HepG2 (cell line): ENCODE measurements around the gene SLC17A3. TPM values are rescaled to one million over a fixed set of nuclear protein-coding genes. Genes with fewer than 3 reads are reported as not detected.

Source experiments
- GATAD2A ChIP-seq: IDR thresholded peaks from 2 replicates; pipeline ENCODE4 v1.6.1; 2016
- KIAA2018 ChIP-seq: sonication (generic); formaldehyde crosslinking; IDR thresholded peaks from 2 replicates; pipeline ENCODE4 v1.5.0; 2020; ENCODE audit warnings: mild to moderate bottlenecking, missing genetic modification reagents, borderline replicate concordance
- ONECUT2 ChIP-seq: sonication (generic); formaldehyde crosslinking; IDR thresholded peaks from 2 replicates; pipeline ENCODE4 v1.4.0; 2020; ENCODE audit warnings: missing genetic modification reagents
- ZNF503 ChIP-seq: sonication (generic); formaldehyde crosslinking; IDR thresholded peaks from 2 replicates; pipeline ENCODE4 v1.4.0; 2020; ENCODE audit warnings: missing genetic modification reagents
- ZNF557 ChIP-seq: sonication (generic); formaldehyde crosslinking; IDR thresholded peaks from 2 replicates; pipeline ENCODE4 v1.4.0; 2020; ENCODE audit warnings: missing genetic modification reagents
- ZNF766 ChIP-seq: sonication (generic); formaldehyde crosslinking; IDR thresholded peaks from 2 replicates; pipeline ENCODE4 v1.5.0; 2020; ENCODE audit warnings: missing genetic modification reagents, borderline replicate concordance
- ZNF891 ChIP-seq: sonication (generic); formaldehyde crosslinking; IDR thresholded peaks from 2 replicates; pipeline ENCODE4 v1.5.0; 2020; ENCODE audit warnings: mild to moderate bottlenecking, missing genetic modification reagents
- polyA plus RNA-seq, 8 experiments: library from polyadenylated mRNA; depleted of rRNA in 3 of 8; stranded (reverse) in 7 of 8; unstranded in 1 of 8; fragments of >200 nt; fragmentation: Illumina TruSeq in 4 of 8; extraction: Trizol in 4 of 8; gene quantifications; 2 replicates each; pipeline versions ENCODE4 v1.2.1 to v1.2.3, GENCODE V29; 2011 to 2016; ENCODE audit warnings: low read depth in 4 of 8, missing spikeins in 1 of 8, mixed read lengths in 1 of 8; ENCODE audit not compliant: insufficient read depth in 1 of 8
- total RNA-seq, 5 experiments: library from RNA; depleted of rRNA; stranded (reverse); fragments of >200 nt; fragmentation: Illumina TruSeq; extraction: Trizol; gene quantifications; 2 replicates each; pipeline ENCODE4 v1.2.3, GENCODE V29; 2016; ENCODE audit warnings: low read depth in 1 of 5

The SLC17A3 gene
- total and polyA plus RNA-seq, 2 of the 13 experiments (the other 11 are each of a cell fraction or from before 2014, with no cell fraction given), result 0.09 to 0.11 TPM

- no peak for TF ChIP-seq KIAA2018
- no peak for TF ChIP-seq ONECUT2
- TF ChIP-seq ZNF766, result no peak
- TF ChIP-seq GATAD2A (CRISPR knock-in tag), result no peak
- no peak for TF ChIP-seq ZNF503
- TF ChIP-seq ZNF557, result no peak
- TF ChIP-seq ZNF891 (CRISPR knock-in tag), result no peak
These were observed 44.7 kb downstream of the SLC17A3 start (continued) for GRCh38 chr6:25829375-25829774.
